H9 (cell line): ENCODE data around the gene SH3RF3. TPM values are rescaled to one million over a fixed set of nuclear protein-coding genes. Genes with fewer than 3 reads are reported as not detected.

Experiments
- DNase-seq: peaks from one replicate; pipeline ENCODE4 v3.0.0-alpha.2; 2017
- H2AFZ ChIP-seq: one replicate; pipeline ENCODE4 v1.6.1; 2013; ENCODE audit warnings: mild to moderate bottlenecking, low read length, control low read depth, moderate library complexity
- H2AK5ac ChIP-seq: 2 replicates; pipeline ENCODE4 v1.6.1; 2013; ENCODE audit warnings: low read length, control low read depth, mixed read lengths; ENCODE audit not compliant: insufficient read length
- H2BK120ac ChIP-seq: one replicate; pipeline ENCODE4 v1.6.1; 2013; ENCODE audit warnings: low read depth, mild to moderate bottlenecking, low read length, control low read depth, inconsistent platforms; ENCODE audit not compliant: poor library complexity, severe bottlenecking
- H2BK12ac ChIP-seq: 2 replicates; pipeline ENCODE4 v1.6.1; 2013; ENCODE audit warnings: low read length, control low read depth, mixed read lengths, low read depth; ENCODE audit not compliant: insufficient read length
- H2BK15ac ChIP-seq: 2 replicates; pipeline ENCODE4 v1.6.1; 2013; ENCODE audit warnings: low read depth, low read length, control low read depth
- H2BK20ac ChIP-seq: one replicate; pipeline ENCODE4 v1.6.1; 2013; ENCODE audit warnings: low read depth, mild to moderate bottlenecking, low read length, control low read depth, inconsistent platforms; ENCODE audit not compliant: poor library complexity, severe bottlenecking
- H2BK5ac ChIP-seq: 2 replicates; pipeline ENCODE4 v1.6.1; 2013; ENCODE audit warnings: low read length, control low read depth, mixed read lengths; ENCODE audit not compliant: insufficient read length
- H3K14ac ChIP-seq: 2 replicates; pipeline ENCODE4 v1.6.1; 2013; ENCODE audit warnings: low read length, control low read depth; ENCODE audit not compliant: insufficient read depth
- H3K18ac ChIP-seq: 2 replicates; pipeline ENCODE4 v1.6.1; 2013; ENCODE audit warnings: low read depth, mild to moderate bottlenecking, mixed read lengths, low read length, control low read depth; ENCODE audit not compliant: insufficient read length
- H3K23ac ChIP-seq: 2 replicates; pipeline ENCODE4 v1.6.1; 2013; ENCODE audit warnings: low read length, control low read depth, mixed read lengths, low read depth; ENCODE audit not compliant: insufficient read length
- H3K23me2 ChIP-seq: 2 replicates; pipeline ENCODE4 v1.6.1; 2013; ENCODE audit warnings: low read depth, mild to moderate bottlenecking, mixed read lengths, low read length, control low read depth; ENCODE audit not compliant: insufficient read length, poor library complexity, severe bottlenecking
- H3K27ac ChIP-seq: 2 replicates; pipeline ENCODE4 v1.5.1; 2013; ENCODE audit warnings: low read length, control low read depth, mixed read lengths, low read depth; ENCODE audit not compliant: insufficient read length
- H3K27me3 ChIP-seq: 2 replicates; pipeline ENCODE4 v1.6.1; 2013; ENCODE audit warnings: low read length, control low read depth, inconsistent platforms; ENCODE audit not compliant: insufficient read depth
- H3K4ac ChIP-seq: 2 replicates; pipeline ENCODE4 v1.6.1; 2013; ENCODE audit warnings: low read depth, mild to moderate bottlenecking, control low read depth, inconsistent platforms, low read length, moderate library complexity
- H3K4me1 ChIP-seq: 2 replicates; pipeline ENCODE4 v1.6.1; 2013; ENCODE audit warnings: low read length, control low read depth, inconsistent platforms; ENCODE audit not compliant: insufficient read depth
- H3K4me2 ChIP-seq: 2 replicates; pipeline ENCODE4 v1.6.1; 2013; ENCODE audit warnings: low read length, control low read depth, mixed read lengths; ENCODE audit not compliant: insufficient read length, insufficient read depth
- H3K56ac ChIP-seq: 2 replicates; pipeline ENCODE4 v1.6.1; 2013; ENCODE audit warnings: low read depth, mild to moderate bottlenecking, mixed read lengths, low read length, control low read depth; ENCODE audit not compliant: insufficient read length
- H3K79me1 ChIP-seq: 2 replicates; pipeline ENCODE4 v1.6.1; 2013; ENCODE audit warnings: low read depth, mild to moderate bottlenecking, moderate library complexity, low read length, control low read depth, inconsistent platforms; ENCODE audit not compliant: insufficient read depth, poor library complexity, severe bottlenecking
- H3K79me2 ChIP-seq: 2 replicates; pipeline ENCODE4 v1.6.1; 2013; ENCODE audit warnings: low read length, control low read depth, inconsistent platforms; ENCODE audit not compliant: insufficient read depth
- H3K9ac ChIP-seq: 2 replicates; pipeline ENCODE4 v1.6.1; 2013; ENCODE audit warnings: low read length, control low read depth, mixed read lengths; ENCODE audit not compliant: insufficient read length; ENCODE audit errors: extremely low read depth
- H3K9me3 ChIP-seq: one replicate; pipeline ENCODE4 v1.6.1; 2013; ENCODE audit warnings: low read depth, low read length, inconsistent platforms; ENCODE audit not compliant: control insufficient read depth
- H3T11ph ChIP-seq: one replicate; pipeline ENCODE4 v1.6.1; 2013; ENCODE audit warnings: mild to moderate bottlenecking, low read length, control low read depth, inconsistent platforms
- H4K20me1 ChIP-seq: one replicate; pipeline ENCODE4 v1.6.1; 2013; ENCODE audit not compliant: control insufficient read depth, insufficient read length, insufficient read depth
- H4K5ac ChIP-seq: 2 replicates; pipeline ENCODE4 v1.6.1; 2013; ENCODE audit warnings: low read depth, mild to moderate bottlenecking, mixed read lengths, low read length, control low read depth; ENCODE audit not compliant: insufficient read length
- H4K8ac ChIP-seq: replicated peaks from 2 replicates; pipeline ENCODE4 v1.6.1; 2013; ENCODE audit warnings: low read length, control low read depth, mixed read lengths, low read depth; ENCODE audit not compliant: insufficient read length
- H4K91ac ChIP-seq: 2 replicates; pipeline ENCODE4 v1.6.1; 2013; ENCODE audit warnings: low read depth, mild to moderate bottlenecking, moderate library complexity, mixed read lengths, low read length, control low read depth; ENCODE audit not compliant: insufficient read length
- H3K27ac Mint-ChIP-seq, 3 experiments: 2 replicates in 2 of 3; 3 replicates in 1 of 3; pipeline ENCODE4 v1.8.0; 2020 to 2021; ENCODE audit warnings: mixed read lengths in 3 of 3, mild to moderate bottlenecking in 1 of 3, moderate library complexity in 1 of 3
- H3K27me3 Mint-ChIP-seq: 2 replicates; pipeline ENCODE4 v1.8.0; 2021; ENCODE audit warnings: low read depth, mild to moderate bottlenecking, moderate library complexity, mixed read lengths
- H3K36me3 Mint-ChIP-seq, 3 experiments: 2 replicates in 2 of 3; 3 replicates in 1 of 3; pipeline ENCODE4 v1.8.0; 2020 to 2021; ENCODE audit warnings: low read depth in 3 of 3, mixed read lengths in 3 of 3; ENCODE audit not compliant: insufficient read depth in 1 of 3
- H3K4me1 Mint-ChIP-seq, 2 experiments: 2 replicates each; pipeline ENCODE4 v1.8.0; 2020; ENCODE audit warnings: mixed read lengths in 2 of 2
- H3K4me3 Mint-ChIP-seq, 2 experiments: 2 replicates in 1 of 2; 3 replicates in 1 of 2; pipeline ENCODE4 v1.8.0; 2020 to 2021; ENCODE audit warnings: mild to moderate bottlenecking in 2 of 2, mixed read lengths in 2 of 2, moderate library complexity in 1 of 2
- H3K9me3 Mint-ChIP-seq, 2 experiments: 2 replicates in 1 of 2; 3 replicates in 1 of 2; pipeline ENCODE4 v1.8.0; 2020; ENCODE audit warnings: mild to moderate bottlenecking in 2 of 2, mixed read lengths in 2 of 2, moderate library complexity in 1 of 2
- WGBS: extraction: QIAGEN DNeasy Blood & Tissue Kit; methylation state at CpG from one replicate; pipeline ENCODE4 v1.1.7; 2013; ENCODE audit warnings: missing lambda C conversion rate, low lambda C conversion rate, mixed read lengths; ENCODE audit not compliant: insufficient read length; ENCODE audit errors: extremely low coverage; 5-methylcytosine and 5-hydroxymethylcytosine counted together
- total RNA-seq: library from RNA; stranded (reverse); gene quantifications from 2 replicates; pipeline ENCODE4 v1.2.1, GENCODE V29; 2021
- TF ChIP-seq, protein P1 (sequence below): fragments of 200-600 bp; sonication (generic); conservative IDR thresholded peaks from 3 replicates; pipeline ENCODE4 v1.8.0; 2021; ENCODE audit warnings: antibody characterized with exemption, mild to moderate bottlenecking

Gene SH3RF3
- total RNA-seq, 1 experiment from 2014 or later = 0.46 TPM

DNA sequence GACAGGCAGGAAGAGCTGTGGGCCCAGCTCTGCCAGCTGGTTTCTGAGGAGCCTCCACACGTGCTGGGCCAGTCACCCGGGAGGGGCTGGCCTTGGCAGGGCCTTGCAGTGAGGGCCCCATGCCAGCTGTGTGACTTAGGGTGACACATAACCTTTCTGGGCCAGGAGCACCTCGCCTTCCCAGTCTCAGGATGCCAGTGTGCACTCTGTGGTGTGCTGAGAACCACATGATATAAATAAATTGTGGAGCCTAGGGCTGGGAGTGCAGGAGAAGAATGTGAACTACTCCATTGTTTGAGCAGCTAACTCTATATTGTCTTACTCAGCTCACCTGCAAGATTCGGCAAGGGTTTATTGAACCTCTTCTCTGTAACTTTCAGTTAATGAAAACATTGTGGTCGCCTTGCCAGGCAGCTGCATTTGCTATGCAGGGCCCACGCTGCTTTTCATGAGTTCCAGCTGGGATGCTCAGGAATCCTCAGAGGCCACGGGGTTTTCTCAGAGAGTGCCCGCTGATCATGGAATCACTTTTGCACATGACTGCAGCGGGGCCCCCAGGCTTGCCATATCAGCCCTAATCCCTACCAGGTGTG is 222.3 kb downstream of the SH3RF3 start:
- H2BK120ac ChIP-seq = no peak overlapping the region
- H3K18ac ChIP-seq = no peak overlapping the region
- H2AK5ac ChIP-seq = no peak overlapping the region
- H3K14ac ChIP-seq = no peak overlapping the region
- H4K91ac ChIP-seq = no peak overlapping the region
- no peak overlapping the region for H3K23ac ChIP-seq
- H2BK20ac ChIP-seq = no peak overlapping the region
- peaks cover 11 to 18% of the 10 kb centered on the region in 2 experiments for H3K4me1 Mint-ChIP-seq
- no peak overlapping the region for H2BK5ac ChIP-seq
- no peaks in the 10 kb centered on the region for H3K79me2 ChIP-seq
- no peak overlapping the region for H3K56ac ChIP-seq
- no peak overlapping the region for H2BK15ac ChIP-seq
- no peaks in the 10 kb centered on the region for H3K9me3 ChIP-seq
- no peak overlapping the region for H4K5ac ChIP-seq
- H4K20me1 ChIP-seq = no peaks in the 10 kb centered on the region
- H3K4me2 ChIP-seq = no peak overlapping the region
- no peak overlapping the region for H4K8ac ChIP-seq
- H3K36me3 Mint-ChIP-seq = no peaks in the 10 kb centered on the region; a peak in 1 of 7 replicates
- no peaks in the 10 kb centered on the region for H3K79me1 ChIP-seq
- H3T11ph ChIP-seq = no peak overlapping the region
- no peaks in the 10 kb centered on the region for H3K23me2 ChIP-seq
- no peak overlapping the region for H3K27ac Mint-ChIP-seq
- H3K9me3 Mint-ChIP-seq = no peaks in the 10 kb centered on the region; a peak in 1 of 5 replicates
- H3K27me3 Mint-ChIP-seq = no peaks in the 10 kb centered on the region; the same call in 1 of the 2 replicates
- peaks cover 8% of the 10 kb centered on the region; the same call in 1 of the 2 replicates for H3K4me1 ChIP-seq
- no peak overlapping the region for H3K9ac ChIP-seq
- no peak for DNase-seq
- no peak overlapping the region for H2AFZ ChIP-seq
- H2BK12ac ChIP-seq = no peak overlapping the region
- no peak overlapping the region for H3K4ac ChIP-seq
- TF ChIP-seq, protein P1, sequence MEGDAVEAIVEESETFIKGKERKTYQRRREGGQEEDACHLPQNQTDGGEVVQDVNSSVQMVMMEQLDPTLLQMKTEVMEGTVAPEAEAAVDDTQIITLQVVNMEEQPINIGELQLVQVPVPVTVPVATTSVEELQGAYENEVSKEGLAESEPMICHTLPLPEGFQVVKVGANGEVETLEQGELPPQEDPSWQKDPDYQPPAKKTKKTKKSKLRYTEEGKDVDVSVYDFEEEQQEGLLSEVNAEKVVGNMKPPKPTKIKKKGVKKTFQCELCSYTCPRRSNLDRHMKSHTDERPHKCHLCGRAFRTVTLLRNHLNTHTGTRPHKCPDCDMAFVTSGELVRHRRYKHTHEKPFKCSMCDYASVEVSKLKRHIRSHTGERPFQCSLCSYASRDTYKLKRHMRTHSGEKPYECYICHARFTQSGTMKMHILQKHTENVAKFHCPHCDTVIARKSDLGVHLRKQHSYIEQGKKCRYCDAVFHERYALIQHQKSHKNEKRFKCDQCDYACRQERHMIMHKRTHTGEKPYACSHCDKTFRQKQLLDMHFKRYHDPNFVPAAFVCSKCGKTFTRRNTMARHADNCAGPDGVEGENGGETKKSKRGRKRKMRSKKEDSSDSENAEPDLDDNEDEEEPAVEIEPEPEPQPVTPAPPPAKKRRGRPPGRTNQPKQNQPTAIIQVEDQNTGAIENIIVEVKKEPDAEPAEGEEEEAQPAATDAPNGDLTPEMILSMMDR = no peak
- no peak overlapping the region for H3K27ac ChIP-seq
- no peak overlapping the region for H3K4me3 Mint-ChIP-seq
- H3K27me3 ChIP-seq = no peaks in the 10 kb centered on the region
- no CpG with 5 or more reads among the region's 9 CpGs for WGBS
